Urinary bladder (tissue), 4 donors: ENCODE results near the gene CRIP2. TPM values are rescaled to one million over a fixed set of nuclear protein-coding genes. Genes with fewer than 3 reads are reported as not detected.

Experiments
- DNase-seq: peaks from one replicate; pipeline ENCODE4 v3.0.0-alpha.2; 2015; ENCODE audit errors: extremely low spot score
- H3K27ac ChIP-seq: one replicate; pipeline ENCODE4 v1.5.1; 2013; ENCODE audit warnings: low read depth, mild to moderate bottlenecking, moderate library complexity
- H3K36me3 ChIP-seq: one replicate; pipeline ENCODE4 v1.6.1; 2013; ENCODE audit warnings: mild to moderate bottlenecking, moderate library complexity; ENCODE audit not compliant: insufficient read depth
- H3K4me1 ChIP-seq: one replicate; pipeline ENCODE4 v1.6.1; 2013; ENCODE audit warnings: mild to moderate bottlenecking, moderate library complexity; ENCODE audit not compliant: insufficient read depth
- H3K4me3 ChIP-seq: one replicate; pipeline ENCODE4 v1.5.1; 2013; ENCODE audit warnings: low read depth, low read length
- WGBS: extraction: QIAGEN DNeasy Blood & Tissue Kit; methylation state at CpG from one replicate; pipeline ENCODE4 v1.1.7; 2013; 5-methylcytosine and 5-hydroxymethylcytosine counted together
- polyA plus RNA-seq: library from polyadenylated mRNA; stranded (reverse); fragments of 200-250 nt; gene quantifications from one replicate; pipeline ENCODE4 v1.2.3, GENCODE V29; 2013
- total RNA-seq: library from RNA; depleted of rRNA; stranded (reverse); fragments of >200 nt; gene quantifications from one replicate; pipeline ENCODE4 v1.2.3, GENCODE V29; 2014
- donor health status: healthy with polysubstance abuse.
- donor health status: healthy.

The CRIP2 gene
- total and polyA plus RNA-seq, 2 donors, result 53.7 to 245 TPM

GRCh38 chr14:105503296-105503640 is 28.6 kb downstream of the CRIP2 start:
- no peak overlapping the region for H3K4me3 ChIP-seq
- H3K27ac ChIP-seq, result no peak overlapping the region
- no peaks in the 10 kb centered on the region for H3K4me1 ChIP-seq
- 85% methylated on average over 7 of the region's 7 CpGs for WGBS
- no peak for DNase-seq
- H3K36me3 ChIP-seq, result no peaks in the 10 kb centered on the region

GRCh38 chr14:105503935-105504692 is 29.5 kb downstream of the CRIP2 start:
- WGBS, result 74% methylated on average over 29 of the region's 29 CpGs
- no peak overlapping the region for H3K27ac ChIP-seq
- H3K4me3 ChIP-seq, result no peak overlapping the region
- H3K4me1 ChIP-seq, result no peaks in the 10 kb centered on the region
- no peaks in the 10 kb centered on the region for H3K36me3 ChIP-seq
- no peak for DNase-seq

- Histone ChIP-seq H3K36me3 (no peaks in the 10 kb centered on the region), H3K4me3 (no peak overlapping the region), H3K4me1 (no peaks in the 10 kb centered on the region), H3K27ac (no peak overlapping the region)
- DNase-seq, result no peak
- WGBS, result 88% methylated on average over 16 of the region's 16 CpGs
Observed at GRCh38 chr14:105505101-105505500, 30.5 kb downstream of the CRIP2 start.

- H3K4me1 ChIP-seq, result no peaks in the 10 kb centered on the region
- no peak for DNase-seq
Observed at GRCh38 chr14:105507247-105507646, 32.6 kb downstream of the CRIP2 start.

GRCh38 chr14:105508069-105508468 is 33.4 kb downstream of the CRIP2 start:
- no peaks in the 10 kb centered on the region for H3K36me3 ChIP-seq
- WGBS, result 80% methylated on average over 16 of the region's 16 CpGs

More at GRCh38 chr14:105507247-105507646, 32.6 kb downstream of the CRIP2 start:
- H3K4me3 ChIP-seq, result no peak overlapping the region
- WGBS, result 77% methylated on average over 17 of the region's 17 CpGs
- H3K27ac ChIP-seq, result no peak overlapping the region
- no peaks in the 10 kb centered on the region for H3K36me3 ChIP-seq

GRCh38 chr14:105508601-105509000 is 34.0 kb downstream of the CRIP2 start:
- Histone ChIP-seq H3K4me3 (no peak overlapping the region), H3K4me1 (no peaks in the 10 kb centered on the region), H3K36me3 (no peaks in the 10 kb centered on the region), H3K27ac (no peak overlapping the region)
- no peak for DNase-seq
- 88% methylated on average over 12 of the region's 12 CpGs for WGBS

More at GRCh38 chr14:105508069-105508468, 33.4 kb downstream of the CRIP2 start:
- Histone ChIP-seq H3K4me3 (no peak overlapping the region), H3K4me1 (no peaks in the 10 kb centered on the region), H3K27ac (no peak overlapping the region)
- no peak for DNase-seq

GRCh38 chr14:105517096-105517495 is 42.5 kb downstream of the CRIP2 start:
- no peak overlapping the region for H3K27ac ChIP-seq
- WGBS, result 52% methylated on average over 5 of the region's 5 CpGs
- DNase-seq, result no peak
- no peaks in the 10 kb centered on the region for H3K4me1 ChIP-seq
- no peak overlapping the region for H3K4me3 ChIP-seq
- H3K36me3 ChIP-seq, result no peaks in the 10 kb centered on the region

- WGBS, result 73% methylated on average over 14 of the region's 14 CpGs
- Histone ChIP-seq H3K27ac (no peak overlapping the region), H3K4me3 (no peak overlapping the region), H3K4me1 (no peaks in the 10 kb centered on the region), H3K36me3 (no peaks in the 10 kb centered on the region)
- no peak for DNase-seq
Observed at GRCh38 chr14:105519946-105520698, 45.5 kb downstream of the CRIP2 start.

- Histone ChIP-seq H3K4me3 (no peak overlapping the region), H3K27ac (no peak overlapping the region), H3K4me1 (no peaks in the 10 kb centered on the region), H3K36me3 (no peaks in the 10 kb centered on the region)
- 89% methylated on average over 9 of the region's 9 CpGs for WGBS
- no peak for DNase-seq
Observed at GRCh38 chr14:105525326-105525725, 50.7 kb downstream of the CRIP2 start.

- WGBS, result 1% methylated on average over 86 of the region's 88 CpGs
- Histone ChIP-seq H3K27ac (no peak within 1 kb of the TSS), H3K4me1 (no peaks in the 10 kb centered on the region), H3K4me3 (peak within 1 kb of the TSS; percentile 69), H3K36me3 (no peaks in the 10 kb centered on the region)
- DNase-seq, result no peak
Observed at GRCh38 chr14:105525861-105526775, 51.5 kb downstream of the CRIP2 start, which contains the start of gene TMEM121. TSS of gene TMEM121 (plus strand) at chr14:105526583. CDS start at chr14:105528835, 2,252 bp downstream.

GRCh38 chr14:105526776-105527380 is 52.3 kb downstream of the CRIP2 start:
- Histone ChIP-seq H3K4me1 (no peaks in the 10 kb centered on the region), H3K36me3 (no peaks in the 10 kb centered on the region), H3K27ac (no peak overlapping the region), H3K4me3 (peak overlapping the region; percentile 69)
- no peak for DNase-seq
- 1% methylated on average over 48 of the region's 48 CpGs for WGBS

- Histone ChIP-seq H3K36me3 (no peaks in the 10 kb centered on the region), H3K4me3 (peak overlapping the region; percentile 69), H3K4me1 (no peaks in the 10 kb centered on the region), H3K27ac (no peak overlapping the region)
- WGBS, result 23% methylated on average over 23 of the region's 23 CpGs
- no peak for DNase-seq
Observed at GRCh38 chr14:105527381-105527825, 52.8 kb downstream of the CRIP2 start.
